HG02973 (cell line): Measurements from ENCODE around the gene GPR31.

Experiments
- ATAC-seq: cut with Tn5 transposase; IDR thresholded peaks from one replicate; pipeline ENCODE4 v1.9.1; 2021; ENCODE audit warnings: moderate library complexity; ENCODE audit not compliant: unreplicated experiment

GPR31 gene

GRCh38 chr6:167140589-167141474 is 16.9 kb downstream of the GPR31 start:
- ATAC-seq, result no peak

GRCh38 chr6:167139761-167140160 is 18.0 kb downstream of the GPR31 start:
- ATAC-seq, result no peak

- ATAC-seq, result no peak
Measured at GRCh38 chr6:167137881-167138280, 19.9 kb downstream of the GPR31 start.

- ATAC-seq, result no peak
Measured at GRCh38 chr6:167137081-167137480, 20.7 kb downstream of the GPR31 start.

- ATAC-seq, result no peak
Measured at GRCh38 chr6:167136376-167136775, 21.4 kb downstream of the GPR31 start.

- ATAC-seq, result no peak
Measured at GRCh38 chr6:167134448-167135328, 23.1 kb downstream of the GPR31 start.

GRCh38 chr6:167130712-167131684 is 26.8 kb downstream of the GPR31 start:
- no peak for ATAC-seq

- ATAC-seq, result peak; percentile 55
Measured at GRCh38 chr6:167130008-167130677, 27.6 kb downstream of the GPR31 start.

GRCh38 chr6:167129562-167129961 is 28.2 kb downstream of the GPR31 start:
- ATAC-seq, result no peak

GRCh38 chr6:167129159-167129558 is 28.6 kb downstream of the GPR31 start:
- no peak for ATAC-seq

GRCh38 chr6:167127785-167128531 is 29.8 kb downstream of the GPR31 start:
- no peak for ATAC-seq

GRCh38 chr6:167125855-167126349 is 31.9 kb downstream of the GPR31 start:
- ATAC-seq, result no peak

GRCh38 chr6:167125410-167125809 is 32.4 kb downstream of the GPR31 start:
- no peak for ATAC-seq

- ATAC-seq, result no peak
Measured at GRCh38 chr6:167124753-167125152, 33.0 kb downstream of the GPR31 start.

GRCh38 chr6:167122827-167123657 is 34.7 kb downstream of the GPR31 start, which contains the start of gene CCR6:
TSS of gene CCR6 (plus strand) at chr6:167123096. CDS start at chr6:167136135, 13,039 bp downstream.
- ATAC-seq, result no peak

- ATAC-seq, result no peak
Measured at GRCh38 chr6:167122041-167122826, 35.5 kb downstream of the GPR31 start.

GRCh38 chr6:167121335-167121841 is 36.4 kb downstream of the GPR31 start:
- no peak for ATAC-seq
